Colonic mucosa (tissue), 4 donors: Measurements from ENCODE around the gene NSMF. TPM values are rescaled to one million over a fixed set of nuclear protein-coding genes. Genes with fewer than 3 reads are reported as not detected.
A peak's percentile ranks its signal among the peaks of the same experiment; 100 is the strongest.

Experiments used
- DNase-seq: peaks from one replicate; pipeline ENCODE4 v3.0.0-alpha.2; 2020
- H3K27ac ChIP-seq: fragments of 200-600 bp; one replicate; pipeline ENCODE4 v1.8.0; 2021
- H3K27me3 ChIP-seq: fragments of 200-600 bp; one replicate; pipeline ENCODE4 v1.8.0; 2021
- H3K36me3 ChIP-seq: fragments of 200-600 bp; one replicate; pipeline ENCODE4 v1.8.0; 2021
- H3K4me1 ChIP-seq: fragments of 200-600 bp; one replicate; pipeline ENCODE4 v1.8.0; 2021; ENCODE audit warnings: mild to moderate bottlenecking
- H3K4me3 ChIP-seq: fragments of 200-600 bp; one replicate; pipeline ENCODE4 v1.8.0; 2021
- H3K9ac ChIP-seq, 2 donors: one replicate each; pipeline ENCODE4 v1.7.0; 2013; ENCODE audit warnings: control low read depth in 2 of 2, low read depth in 2 of 2, low read length in 2 of 2
- H3K9me3 ChIP-seq: fragments of 200-600 bp; one replicate; pipeline ENCODE4 v1.8.0; 2021
- CTCF ChIP-seq: fragments of 200-600 bp; IDR thresholded peaks from one replicate; pipeline ENCODE4 v1.8.0; 2022; ENCODE audit warnings: antibody characterized with exemption, mild to moderate bottlenecking
- intact Hi-C: fragments of 100-400 bp; cut with DNase I; formaldehyde crosslinking; loops from one replicate; pipeline ENCODE4 v1.14.1; 2022
- total RNA-seq, 2 donors: library from RNA; stranded (reverse); fragmentation: NEBNext Ultra II Directional in 1 of 2; extraction: Animal tissue kit (Norgen Biotek cat#: 25700) in 1 of 2; gene quantifications; one replicate each; pipeline ENCODE4 v1.2.1, GENCODE V29; 2021
- donor health status: healthy.
- donor health status: DM: no; HTN: no; CAD: no.
- donor health status: DM: no; HTN: no; CAD: no.

The NSMF gene
- total RNA-seq, 2 donors from 2014 or later = 33.7 to 47.8 TPM

GRCh38 chr9:137461663-137462395 is 2.7 kb upstream of the NSMF start:
- no peaks in the 10 kb centered on the region for H3K27me3 ChIP-seq
- no peak for DNase-seq
- no peak overlapping the region for H3K27ac ChIP-seq
- H3K36me3 ChIP-seq = no peaks in the 10 kb centered on the region
- no peaks in the 10 kb centered on the region for H3K9me3 ChIP-seq
- TF ChIP-seq CTCF = no peak
- intact Hi-C loops = no loop called here
- H3K9ac ChIP-seq = peak overlapping the region in 1 of 2 donors; percentile 24
- H3K4me1 ChIP-seq = peaks cover 6% of the 10 kb centered on the region
- no peak overlapping the region for H3K4me3 ChIP-seq

- Histone ChIP-seq H3K4me3 (no peak overlapping the region), H3K27ac (no peak overlapping the region)
Measured at GRCh38 chr9:137461316-137461662, 2.2 kb upstream of the NSMF start.

GRCh38 chr9:137460363-137461315 is 1.5 kb upstream of the NSMF start:
- DNase-seq = no peak
- Histone ChIP-seq H3K4me1 (peaks cover 6% of the 10 kb centered on the region), H3K9me3 (no peaks in the 10 kb centered on the region), H3K27me3 (no peaks in the 10 kb centered on the region), H3K36me3 (no peaks in the 10 kb centered on the region), H3K4me3 (no peak overlapping the region), H3K27ac (no peak overlapping the region), H3K9ac (peak overlapping the region in 1 of 2 donors; percentile 24)
- intact Hi-C loops = no loop called here
- no peak for TF ChIP-seq CTCF

More at GRCh38 chr9:137461316-137461662, 2.2 kb upstream of the NSMF start:
- Histone ChIP-seq H3K36me3 (no peaks in the 10 kb centered on the region), H3K4me1 (peaks cover 6% of the 10 kb centered on the region), H3K27me3 (no peaks in the 10 kb centered on the region), H3K9ac (no peak overlapping the region), H3K9me3 (no peaks in the 10 kb centered on the region)
- intact Hi-C loops = no loop called here
- TF ChIP-seq CTCF = no peak
- no peak for DNase-seq

- TF ChIP-seq CTCF = no peak
- Histone ChIP-seq H3K9me3 (no peaks in the 10 kb centered on the region), H3K36me3 (no peaks in the 10 kb centered on the region), H3K4me3 (peak overlapping the region; percentile 66), H3K4me1 (peaks cover 12% of the 10 kb centered on the region), H3K27ac (no peak overlapping the region), H3K9ac (peak overlapping the region; percentile 40 to 79), H3K27me3 (no peaks in the 10 kb centered on the region)
- DNase-seq = no peak
- intact Hi-C loops = no loop called here
Measured at GRCh38 chr9:137459601-137460362, 648 bp upstream of the NSMF start.
